Keratinocyte (primary cell): Measurements from ENCODE around the gene DCDC1. TPM values are rescaled to one million over a fixed set of nuclear protein-coding genes. Genes with fewer than 3 reads are reported as not detected.

Experiments
- DNase-seq: peaks from one replicate; pipeline ENCODE4 v3.0.0-alpha.2; 2011; ENCODE audit warnings: low read depth, missing footprints, low spot score
- FAIRE-seq: peaks from 2 replicates; lab custom pipeline; 2011; peaks lifted over from hg19 to GRCh38; lab: Jason Lieb, UNC
- H2AFZ ChIP-seq: 2 replicates; pipeline ENCODE4 v1.6.0; 2012; ENCODE audit warnings: low read length, control low read depth, inconsistent platforms; ENCODE audit not compliant: control insufficient read depth
- H3K27ac ChIP-seq: 2 replicates; pipeline ENCODE4 v1.5.1; 2011; ENCODE audit warnings: low read length; ENCODE audit not compliant: control insufficient read depth, insufficient read depth
- H3K27me3 ChIP-seq: 3 replicates; pipeline ENCODE4 v1.6.0; 2011; ENCODE audit warnings: low read length; ENCODE audit not compliant: control insufficient read depth, insufficient read depth; ENCODE audit errors: extremely low read depth
- H3K36me3 ChIP-seq, 2 experiments: 2 replicates in 1 of 2; 3 replicates in 1 of 2; pipeline ENCODE4 v1.5.1; 2011; ENCODE audit warnings: low read length in 2 of 2, mild to moderate bottlenecking in 1 of 2; ENCODE audit not compliant: control insufficient read depth in 2 of 2, insufficient read depth in 2 of 2; ENCODE audit errors: extremely low read depth in 1 of 2
- H3K4me1 ChIP-seq: 3 replicates; pipeline ENCODE4 v1.5.1; 2011; ENCODE audit warnings: low read length; ENCODE audit not compliant: control insufficient read depth, insufficient read depth; ENCODE audit errors: extremely low read depth
- H3K4me2 ChIP-seq: 3 replicates; pipeline ENCODE4 v1.6.0; 2011; ENCODE audit warnings: low read depth, low read length; ENCODE audit not compliant: control insufficient read depth, insufficient read depth; ENCODE audit errors: extremely low read depth
- H3K4me3 ChIP-seq, 3 experiments: fragments of 200-600 bp in 1 of 3; sonication (generic) in 1 of 3; 2 replicates in 2 of 3; 3 replicates in 1 of 3; pipeline ENCODE4 v1.5.1; 2011 to 2016; ENCODE audit warnings: low read length in 3 of 3, mild to moderate bottlenecking in 3 of 3, control low read depth in 2 of 3, inconsistent platforms in 1 of 3, low read depth in 1 of 3, mixed read lengths in 1 of 3, mixed run types in 1 of 3, moderate library complexity in 1 of 3; ENCODE audit not compliant: control insufficient read depth in 2 of 3, insufficient read depth in 2 of 3; ENCODE audit errors: extremely low read depth in 1 of 3
- H3K79me2 ChIP-seq: 2 replicates; pipeline ENCODE4 v1.6.0; 2012; ENCODE audit warnings: low read length; ENCODE audit not compliant: control insufficient read depth, insufficient read depth
- H3K9ac ChIP-seq: 3 replicates; pipeline ENCODE4 v1.6.0; 2011; ENCODE audit warnings: low read length; ENCODE audit not compliant: control insufficient read depth, insufficient read depth; ENCODE audit errors: extremely low read depth
- H3K9me1 ChIP-seq: 3 replicates; pipeline ENCODE4 v1.6.0; 2011; ENCODE audit warnings: low read length; ENCODE audit not compliant: control insufficient read depth, insufficient read depth; ENCODE audit errors: extremely low read depth
- H3K9me3 ChIP-seq: 2 replicates; pipeline ENCODE4 v1.5.1; 2012; ENCODE audit warnings: low read depth, low read length; ENCODE audit not compliant: control insufficient read depth
- H4K20me1 ChIP-seq: 3 replicates; pipeline ENCODE4 v1.6.0; 2011; ENCODE audit warnings: low read length; ENCODE audit not compliant: control insufficient read depth, insufficient read depth; ENCODE audit errors: extremely low read depth
- EZH2 ChIP-seq: IDR thresholded peaks from one replicate; pipeline ENCODE4 v1.6.1; 2012; ENCODE audit warnings: inconsistent platforms, mild to moderate bottlenecking, low read length, moderate library complexity
- dilution Hi-C: fragments of 300-500 bp; cut with MboI; formaldehyde crosslinking; loops from one replicate; pipeline ENCODE4 v1.7.0; 2020; ENCODE audit warnings: low sequenced_read_pairs; ENCODE audit not compliant: extremely low pct_ligation_motif_present
- polyA plus RNA-seq, 5 experiments: library from polyadenylated mRNA; depleted of rRNA in 3 of 5; stranded (reverse) in 3 of 5; stranded (forward) in 1 of 5; unstranded in 1 of 5; fragments of >200 nt; gene quantifications; 1 replicate in 1 of 5; 2 replicates in 3 of 5; 3 replicates in 1 of 5; pipeline versions ENCODE4 v1.2.1 to v1.2.3, GENCODE V29; 2011 to 2012; ENCODE audit warnings: missing spikeins in 2 of 5, low read depth in 1 of 5, low replicate concordance in 1 of 5
- TF ChIP-seq, protein P1 (sequence below), 3 experiments: IDR thresholded peaks in 1 of 3; conservative IDR thresholded peaks in 1 of 3; optimal IDR thresholded peaks in 1 of 3; 2 replicates in 2 of 3; 3 replicates in 1 of 3; pipeline versions ENCODE3 to v1.5.1; 2011; ENCODE audit warnings: low read length in 3 of 3, mild to moderate bottlenecking in 3 of 3, moderate library complexity in 2 of 3, control low read depth in 1 of 3, inconsistent platforms in 1 of 3; ENCODE audit not compliant: insufficient read depth in 2 of 3; ENCODE audit errors: extremely low read depth in 1 of 3

DCDC1 gene
- polyA plus RNA-seq, 1 donor (not counting 4 experiments of a cell fraction or from before 2014, with no cell fraction given), result 0.08 TPM

DNA sequence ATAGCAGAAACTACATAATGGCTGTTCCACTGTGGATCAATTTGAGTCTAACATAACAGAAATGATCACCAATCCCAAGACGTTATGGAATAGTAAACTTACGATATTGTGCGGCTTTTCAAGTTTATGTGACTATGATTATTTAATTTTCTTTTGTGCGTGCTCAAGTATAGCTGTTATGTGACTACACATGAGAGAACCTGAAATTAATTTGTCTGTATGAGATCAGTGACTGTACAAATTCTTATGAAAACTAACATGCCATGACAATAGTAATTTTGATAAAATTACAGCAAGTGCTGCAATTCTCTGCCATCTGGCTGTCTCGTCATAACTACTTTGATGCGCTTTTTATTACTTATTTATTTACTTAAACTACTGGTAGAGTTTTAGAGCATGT, 343.2 kb downstream of the DCDC1 start:
- H3K9me1 ChIP-seq, result no peaks in the 10 kb centered on the region
- H2AFZ ChIP-seq, result no peak overlapping the region
- no peaks in the 10 kb centered on the region for H3K9me3 ChIP-seq
- no peak for TF ChIP-seq EZH2
- TF ChIP-seq, protein P1, sequence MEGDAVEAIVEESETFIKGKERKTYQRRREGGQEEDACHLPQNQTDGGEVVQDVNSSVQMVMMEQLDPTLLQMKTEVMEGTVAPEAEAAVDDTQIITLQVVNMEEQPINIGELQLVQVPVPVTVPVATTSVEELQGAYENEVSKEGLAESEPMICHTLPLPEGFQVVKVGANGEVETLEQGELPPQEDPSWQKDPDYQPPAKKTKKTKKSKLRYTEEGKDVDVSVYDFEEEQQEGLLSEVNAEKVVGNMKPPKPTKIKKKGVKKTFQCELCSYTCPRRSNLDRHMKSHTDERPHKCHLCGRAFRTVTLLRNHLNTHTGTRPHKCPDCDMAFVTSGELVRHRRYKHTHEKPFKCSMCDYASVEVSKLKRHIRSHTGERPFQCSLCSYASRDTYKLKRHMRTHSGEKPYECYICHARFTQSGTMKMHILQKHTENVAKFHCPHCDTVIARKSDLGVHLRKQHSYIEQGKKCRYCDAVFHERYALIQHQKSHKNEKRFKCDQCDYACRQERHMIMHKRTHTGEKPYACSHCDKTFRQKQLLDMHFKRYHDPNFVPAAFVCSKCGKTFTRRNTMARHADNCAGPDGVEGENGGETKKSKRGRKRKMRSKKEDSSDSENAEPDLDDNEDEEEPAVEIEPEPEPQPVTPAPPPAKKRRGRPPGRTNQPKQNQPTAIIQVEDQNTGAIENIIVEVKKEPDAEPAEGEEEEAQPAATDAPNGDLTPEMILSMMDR (optimal IDR thresholded peaks at IDR 0.05 in 1 of 3, IDR thresholded peaks at IDR 0.05 in 1 of 3, conservative IDR thresholded peaks at IDR 0.05 in 1 of 3; ENCODE audit: extremely low read depth in 1 of 3, insufficient read depth in 2 of 3, low read length in 3 of 3), result no peak
- dilution Hi-C loops, result no loop called here
- H3K4me3 ChIP-seq, result no peak overlapping the region
- H3K9ac ChIP-seq, result no peak overlapping the region
- no peaks in the 10 kb centered on the region for H3K27me3 ChIP-seq
- DNase-seq (no peak), FAIRE-seq (no peak)
- H3K36me3 ChIP-seq, result no peaks in the 10 kb centered on the region
- H3K4me1 ChIP-seq, result no peaks in the 10 kb centered on the region
- H3K4me2 ChIP-seq, result no peak overlapping the region
- no peaks in the 10 kb centered on the region for H3K79me2 ChIP-seq
- no peaks in the 10 kb centered on the region for H4K20me1 ChIP-seq
- no peak overlapping the region for H3K27ac ChIP-seq

DNA sequence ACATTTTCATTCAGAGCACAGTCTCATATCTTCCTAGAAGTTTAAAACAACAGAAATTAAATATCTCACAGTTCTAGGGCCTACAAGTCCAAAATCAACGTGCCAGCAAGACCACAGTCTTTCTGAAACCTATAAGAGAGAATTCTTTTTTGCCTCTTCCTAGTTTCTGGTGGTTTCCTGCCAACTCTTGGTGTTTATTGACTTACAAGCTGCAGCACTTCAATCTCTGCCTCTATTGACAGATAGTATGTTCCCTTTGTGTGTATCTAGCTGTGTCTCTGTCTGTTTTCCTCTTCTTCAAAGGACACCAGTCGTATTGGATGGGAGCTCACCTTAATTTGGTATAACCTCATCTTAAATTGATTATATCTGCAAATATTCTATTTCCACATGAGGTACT, 347.5 kb downstream of the DCDC1 start:
- H3K4me3 ChIP-seq, result no peak overlapping the region
- H3K79me2 ChIP-seq, result no peaks in the 10 kb centered on the region
- H3K9ac ChIP-seq, result no peak overlapping the region
- dilution Hi-C loops, result no loop called here
- no peaks in the 10 kb centered on the region for H3K36me3 ChIP-seq
- no peaks in the 10 kb centered on the region for H3K9me1 ChIP-seq
- H3K9me3 ChIP-seq, result no peaks in the 10 kb centered on the region
- DNase-seq, result no peak
- TF ChIP-seq EZH2, result no peak
- TF ChIP-seq, protein P1 (optimal IDR thresholded peaks at IDR 0.05 in 1 of 3, IDR thresholded peaks at IDR 0.05 in 1 of 3, conservative IDR thresholded peaks at IDR 0.05 in 1 of 3; ENCODE audit: extremely low read depth in 1 of 3, insufficient read depth in 2 of 3, low read length in 3 of 3), result no peak
- no peak overlapping the region for H3K27ac ChIP-seq
- no peak for FAIRE-seq
- H3K4me2 ChIP-seq, result no peak overlapping the region
- no peaks in the 10 kb centered on the region for H4K20me1 ChIP-seq
- no peak overlapping the region for H2AFZ ChIP-seq
- H3K4me1 ChIP-seq, result no peaks in the 10 kb centered on the region
- no peaks in the 10 kb centered on the region for H3K27me3 ChIP-seq
